ENCODE results near the gene ACTN1.

DNA sequence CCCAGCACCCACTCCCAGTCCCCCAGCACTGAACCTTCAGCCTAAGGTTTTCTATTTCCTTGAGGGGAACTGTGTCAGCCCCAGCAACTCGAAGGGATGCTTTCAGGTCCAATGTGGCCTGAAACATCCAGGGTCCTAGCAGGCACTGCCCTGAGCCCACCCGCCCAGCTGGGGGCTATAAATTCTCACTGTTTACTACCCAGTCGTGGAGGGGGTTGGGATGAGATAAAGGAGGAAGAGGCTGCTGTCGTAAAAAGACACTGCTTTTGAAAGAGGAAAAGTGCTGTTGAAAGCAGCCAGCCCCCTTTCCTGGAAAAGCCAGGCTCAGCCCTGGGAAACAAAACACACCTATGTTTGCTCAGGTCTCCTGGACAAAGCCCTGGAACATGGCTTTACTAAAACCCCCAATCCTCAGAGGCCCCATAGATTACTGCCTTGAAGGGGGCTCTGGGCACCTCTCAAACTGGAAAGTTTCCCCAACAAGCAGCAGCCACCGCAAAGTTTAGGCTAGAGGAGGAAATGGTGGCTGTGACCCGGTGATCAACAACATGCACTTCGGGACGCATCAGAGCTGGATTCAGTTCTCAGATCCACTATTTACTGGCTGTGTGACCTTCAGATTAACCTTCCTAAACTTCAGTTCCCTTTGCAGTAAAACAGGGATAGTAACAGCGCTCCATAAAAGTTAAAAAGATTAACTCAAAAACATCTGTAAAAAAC, 51.0 kb downstream of the ACTN1 start:
- TF ChIP-seq SUZ12 (IDR thresholded peaks at IDR 0.05; ENCODE audit: extremely low read depth, insufficient read depth, insufficient read length) (no peak), YY1 (IDR thresholded peaks at IDR 0.05; ENCODE audit: insufficient read depth, insufficient read length) (no peak), ZNF274 (IDR thresholded peaks at IDR 0.05; ENCODE audit: low read depth, low read length) (no peak)

Data from NT2/D1 (cell line).